Hepatocyte (in vitro differentiated cells): ENCODE measurements around the gene XPO4. TPM values are rescaled to one million over a fixed set of nuclear protein-coding genes. Genes with fewer than 3 reads are reported as not detected.
"Not testable (repeated sequence)": the region's sequence is repeated elsewhere in the genome, so short reads cannot be mapped to it uniquely, and the experiment has no call there.

ENCODE experiments used
- DNase-seq: peaks from one replicate; pipeline ENCODE4 v3.0.0-alpha.2; 2016; ENCODE audit warnings: low spot score
- H2AFZ ChIP-seq: fragments of 200-600 bp; sonication (generic); 2 replicates; pipeline ENCODE4 v1.6.0; 2016; ENCODE audit warnings: antibody characterized with exemption, mild to moderate bottlenecking
- H3K27ac ChIP-seq: fragments of 200-600 bp; sonication (generic); 2 replicates; pipeline ENCODE4 v1.5.1; 2016; ENCODE audit warnings: mild to moderate bottlenecking
- H3K27me3 ChIP-seq: fragments of 200-600 bp; sonication (generic); 2 replicates; pipeline ENCODE4 v1.6.1; 2016
- H3K36me3 ChIP-seq: fragments of 200-600 bp; sonication (generic); replicated peaks from 2 replicates; pipeline ENCODE4 v1.5.1; 2016; ENCODE audit warnings: low read depth; ENCODE audit not compliant: insufficient read depth
- H3K4me1 ChIP-seq: fragments of 200-600 bp; sonication (generic); 2 replicates; pipeline ENCODE4 v1.5.1; 2016; ENCODE audit warnings: mild to moderate bottlenecking, moderate library complexity; ENCODE audit not compliant: insufficient read depth
- H3K4me2 ChIP-seq: fragments of 200-600 bp; sonication (generic); 2 replicates; pipeline ENCODE4 v1.6.0; 2016
- H3K4me3 ChIP-seq: fragments of 200-600 bp; sonication (generic); 2 replicates; pipeline ENCODE4 v1.5.1; 2016; ENCODE audit warnings: mild to moderate bottlenecking
- H3K79me2 ChIP-seq: fragments of 200-600 bp; sonication (generic); 2 replicates; pipeline ENCODE4 v1.6.0; 2017; ENCODE audit warnings: mild to moderate bottlenecking
- H3K9me2 ChIP-seq: fragments of 200-600 bp; sonication (generic); replicated peaks from 2 replicates; pipeline ENCODE4 v1.6.0; 2017; ENCODE audit warnings: mild to moderate bottlenecking; ENCODE audit not compliant: insufficient read depth
- H3K9me3 ChIP-seq: fragments of 200-600 bp; sonication (generic); 2 replicates; pipeline ENCODE4 v1.5.1; 2016; ENCODE audit warnings: low read depth, mild to moderate bottlenecking
- H4K20me1 ChIP-seq: fragments of 200-600 bp; sonication (generic); 2 replicates; pipeline ENCODE4 v1.6.0; 2016; ENCODE audit warnings: mild to moderate bottlenecking; ENCODE audit not compliant: insufficient read depth, poor library complexity, severe bottlenecking
- EZH2 ChIP-seq: fragments of 200-600 bp; sonication (generic); IDR thresholded peaks from 2 replicates; pipeline ENCODE4 v1.6.1; 2016; ENCODE audit warnings: antibody characterized with exemption, mild to moderate bottlenecking, borderline replicate concordance
- EZH2phosphoT487 ChIP-seq: fragments of 200-600 bp; sonication (generic); IDR thresholded peaks from one replicate; pipeline ENCODE4 v1.6.1; 2018; ENCODE audit warnings: antibody characterized with exemption, mild to moderate bottlenecking, low read depth, moderate library complexity; ENCODE audit not compliant: unreplicated experiment, severe bottlenecking
- WGBS: methylation state at CpG from one replicate; pipeline ENCODE4 v1.1.6; 2016; ENCODE audit warnings: low lambda C conversion rate; ENCODE audit errors: missing lambda C conversion rate; 5-methylcytosine and 5-hydroxymethylcytosine counted together
- polyA plus RNA-seq: library from polyadenylated mRNA; unstranded; fragments of >200 nt; fragmentation: Nextera tagmentation; extraction: Ambion mirVana; gene quantifications from 2 replicates; pipeline ENCODE4 v1.2.1, GENCODE V29; 2016
- total RNA-seq: library from RNA; depleted of rRNA; stranded (reverse); fragments of >200 nt; gene quantifications from 2 replicates; pipeline ENCODE4 v1.2.3, GENCODE V29; 2014
- TF ChIP-seq, protein P1 (sequence below): fragments of 200-600 bp; sonication (generic); IDR thresholded peaks from 2 replicates; pipeline ENCODE4 v1.5.1; 2016; ENCODE audit warnings: antibody characterized with exemption, mild to moderate bottlenecking; ENCODE audit not compliant: poor library complexity

The XPO4 gene
- total and polyA plus RNA-seq, 2 experiments from 2014 or later = 3.4 to 20.7 TPM

- TF ChIP-seq EZH2 (no peak), EZH2phosphoT487 (no peak)
- TF ChIP-seq, protein P1, sequence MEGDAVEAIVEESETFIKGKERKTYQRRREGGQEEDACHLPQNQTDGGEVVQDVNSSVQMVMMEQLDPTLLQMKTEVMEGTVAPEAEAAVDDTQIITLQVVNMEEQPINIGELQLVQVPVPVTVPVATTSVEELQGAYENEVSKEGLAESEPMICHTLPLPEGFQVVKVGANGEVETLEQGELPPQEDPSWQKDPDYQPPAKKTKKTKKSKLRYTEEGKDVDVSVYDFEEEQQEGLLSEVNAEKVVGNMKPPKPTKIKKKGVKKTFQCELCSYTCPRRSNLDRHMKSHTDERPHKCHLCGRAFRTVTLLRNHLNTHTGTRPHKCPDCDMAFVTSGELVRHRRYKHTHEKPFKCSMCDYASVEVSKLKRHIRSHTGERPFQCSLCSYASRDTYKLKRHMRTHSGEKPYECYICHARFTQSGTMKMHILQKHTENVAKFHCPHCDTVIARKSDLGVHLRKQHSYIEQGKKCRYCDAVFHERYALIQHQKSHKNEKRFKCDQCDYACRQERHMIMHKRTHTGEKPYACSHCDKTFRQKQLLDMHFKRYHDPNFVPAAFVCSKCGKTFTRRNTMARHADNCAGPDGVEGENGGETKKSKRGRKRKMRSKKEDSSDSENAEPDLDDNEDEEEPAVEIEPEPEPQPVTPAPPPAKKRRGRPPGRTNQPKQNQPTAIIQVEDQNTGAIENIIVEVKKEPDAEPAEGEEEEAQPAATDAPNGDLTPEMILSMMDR = no peak
- no peak overlapping the region for H3K4me3 ChIP-seq
- peaks cover 19% of the 10 kb centered on the region for H3K9me3 ChIP-seq
- H3K36me3 ChIP-seq = no peaks in the 10 kb centered on the region
- H3K4me1 ChIP-seq = no peaks in the 10 kb centered on the region
- DNase-seq = no peak
- WGBS = 83% methylated on average over 1 of the region's 1 CpG
- no peak overlapping the region for H3K27ac ChIP-seq
- H2AFZ ChIP-seq = no peak overlapping the region
- H3K9me2 ChIP-seq = no peaks in the 10 kb centered on the region
- H3K27me3 ChIP-seq = no peaks in the 10 kb centered on the region
- H3K4me2 ChIP-seq = no peak overlapping the region
- H4K20me1 ChIP-seq = no peaks in the 10 kb centered on the region
- no peaks in the 10 kb centered on the region for H3K79me2 ChIP-seq
Observed at GRCh38 chr13:20749377-20749776, 153.2 kb downstream of the XPO4 start.

DNA sequence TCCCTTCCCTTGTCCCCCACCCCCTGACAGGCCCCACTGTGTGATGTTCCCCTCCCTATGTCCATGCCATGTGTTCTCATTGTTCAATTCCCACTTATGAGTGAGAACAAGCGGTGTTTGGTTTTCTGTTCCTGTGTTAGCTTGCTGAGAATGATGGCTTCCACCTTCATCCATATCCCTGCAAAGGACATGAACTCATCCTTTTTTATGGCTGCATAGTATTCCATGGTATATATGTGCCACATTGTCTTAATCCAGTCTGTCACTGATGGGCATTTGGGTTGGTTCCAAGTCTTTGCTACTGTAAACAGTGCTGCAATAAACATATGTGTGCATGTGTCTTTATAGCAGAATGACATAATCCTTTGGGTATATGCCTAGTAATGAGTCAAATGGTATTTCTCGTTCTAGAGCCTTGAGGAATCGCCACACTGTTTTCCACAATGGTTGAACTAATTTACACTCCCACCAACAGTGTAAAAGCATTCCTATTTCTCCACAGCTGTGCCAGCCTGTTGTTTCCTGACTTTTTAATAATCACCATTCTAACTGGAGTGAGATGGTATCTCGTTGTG lies 158.6 kb downstream of the XPO4 start:
- H3K36me3 ChIP-seq, DNase-seq, H4K20me1 ChIP-seq, H3K27ac ChIP-seq, H3K4me1 ChIP-seq, H3K9me3 ChIP-seq, H3K27me3 ChIP-seq, H3K4me3 ChIP-seq, H3K4me2 ChIP-seq, H2AFZ ChIP-seq, H3K9me2 ChIP-seq, H3K79me2 ChIP-seq: not testable (repeated sequence)
- 95% methylated on average over 4 of the region's 4 CpGs for WGBS

DNA sequence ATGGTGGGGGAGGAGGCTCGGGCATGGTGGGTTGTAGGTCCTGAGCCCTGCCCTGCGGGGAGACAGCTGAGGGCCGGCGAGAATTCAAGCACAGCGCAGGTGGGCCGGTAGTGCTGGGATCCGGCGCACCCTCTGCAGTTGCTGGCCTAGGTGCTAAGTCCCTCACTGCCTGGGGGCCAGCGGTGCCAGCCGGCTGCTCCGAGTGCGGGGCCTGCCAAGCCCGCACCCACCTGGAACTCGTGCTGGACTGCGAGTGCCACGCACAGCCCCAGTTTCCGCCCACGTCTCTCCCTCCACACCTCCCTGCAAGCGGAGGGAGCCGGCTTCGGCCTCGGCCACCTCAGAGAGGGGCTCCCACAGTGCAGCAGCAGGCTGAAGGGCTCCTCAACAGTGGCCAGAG lies 162.5 kb downstream of the XPO4 start:
- H3K27ac ChIP-seq = no peak overlapping the region
- no peaks in the 10 kb centered on the region for H3K9me3 ChIP-seq
- no peak for TF ChIP-seq EZH2phosphoT487
- TF ChIP-seq, protein P1 = no peak
- TF ChIP-seq EZH2 = no peak
- H3K4me1 ChIP-seq = no peaks in the 10 kb centered on the region
- no peaks in the 10 kb centered on the region for H3K27me3 ChIP-seq
- no peak for DNase-seq
- no peaks in the 10 kb centered on the region for H4K20me1 ChIP-seq
- H2AFZ ChIP-seq = no peak overlapping the region
- H3K9me2 ChIP-seq = no peaks in the 10 kb centered on the region
- H3K4me3 ChIP-seq = no peak overlapping the region
- H3K36me3 ChIP-seq = no peaks in the 10 kb centered on the region
- no peak overlapping the region for H3K4me2 ChIP-seq
- H3K79me2 ChIP-seq = no peaks in the 10 kb centered on the region
- WGBS = 99% methylated on average over 22 of the region's 22 CpGs

- 81% methylated on average over 6 of the region's 6 CpGs for WGBS
- Histone ChIP-seq H3K9me2 (no peaks in the 10 kb centered on the region), H3K9me3 (no peaks in the 10 kb centered on the region), H3K27me3 (no peaks in the 10 kb centered on the region), H3K4me2 (no peak overlapping the region), H4K20me1 (no peaks in the 10 kb centered on the region), H3K36me3 (no peaks in the 10 kb centered on the region), H3K4me3 (no peak overlapping the region), H3K27ac (no peak overlapping the region), H2AFZ (no peak overlapping the region), H3K4me1 (no peaks in the 10 kb centered on the region), H3K79me2 (no peaks in the 10 kb centered on the region)
- DNase-seq = no peak
- TF ChIP-seq, protein P1 = no peak
- TF ChIP-seq EZH2phosphoT487 (no peak), EZH2 (no peak)
Observed at GRCh38 chr13:20738616-20739015, 163.9 kb downstream of the XPO4 start.
